Panc1 (cell line): ENCODE data around the gene HS1BP3. TPM values are rescaled to one million over a fixed set of nuclear protein-coding genes. Genes with fewer than 3 reads are reported as not detected.

Experiments
- ATAC-seq: fragments of 200-7000 bp; cut with Tn5 transposase; 2 replicates; pipeline ENCODE4 v1.9.1; 2020; ENCODE audit warnings: mild to moderate bottlenecking, moderate library complexity
- BruUV-seq: library from RNA; stranded (reverse); fragments of 400-500 nt; replicated peaks from 2 replicates; lab custom pipeline; 2021; lab: Mats Ljungman, UMichigan
- CTCF ChIA-PET: fragments of 300-600 bp; sonication (Branson Sonifier 250); formaldehyde crosslinking; loops from one replicate; lab custom pipeline; 2022; ENCODE audit warnings: antibody characterized with exemption; lab: Charles Lee
- POLR2A ChIA-PET: fragments of 300-600 bp; sonication (Branson Sonifier 250); formaldehyde crosslinking; loops from one replicate; lab custom pipeline; 2022; ENCODE audit warnings: antibody characterized with exemption; lab: Charles Lee
- DNase-seq: peaks from one replicate; pipeline ENCODE4 v3.0.0-alpha.2; 2010; ENCODE audit warnings: low read depth, low spot score
- H3K27ac ChIP-seq: 2 replicates; pipeline ENCODE4 v1.5.1; 2011; ENCODE audit warnings: mild to moderate bottlenecking, low read length, inconsistent platforms
- H3K27me3 ChIP-seq: fragments of 200-500 bp; sonication (Bioruptor generic); 2 replicates; pipeline ENCODE4 v1.6.0; 2014; ENCODE audit warnings: low read length, inconsistent platforms; ENCODE audit not compliant: control insufficient read depth, insufficient read depth
- H3K36me3 ChIP-seq: fragments of 200-500 bp; sonication (Bioruptor generic); 2 replicates; pipeline ENCODE4 v1.5.1; 2014; ENCODE audit warnings: inconsistent platforms, mild to moderate bottlenecking, low read length, moderate library complexity; ENCODE audit not compliant: control insufficient read depth, insufficient read depth
- H3K4me1 ChIP-seq: 2 replicates; pipeline ENCODE4 v1.5.1; 2011; ENCODE audit warnings: inconsistent platforms, mild to moderate bottlenecking, low read length, moderate library complexity; ENCODE audit not compliant: control insufficient read depth, insufficient read depth
- H3K4me3 ChIP-seq, 2 experiments: 2 replicates each; pipeline ENCODE4 v1.5.1; 2011 to 2012; ENCODE audit warnings: low read depth in 2 of 2, low read length in 2 of 2, mild to moderate bottlenecking in 2 of 2, inconsistent platforms in 1 of 2, moderate library complexity in 1 of 2
- H3K9me3 ChIP-seq: fragments of 200-500 bp; sonication (Bioruptor generic); 2 replicates; pipeline ENCODE4 v1.5.1; 2014; ENCODE audit warnings: low read depth, mild to moderate bottlenecking, inconsistent platforms, low read length, moderate library complexity; ENCODE audit not compliant: control insufficient read depth, insufficient read depth
- POLR2AphosphoS5 ChIP-seq: IDR thresholded peaks from 2 replicates; pipeline ENCODE4 v1.6.1; 2012; ENCODE audit warnings: mild to moderate bottlenecking, low read depth, low read length, moderate library complexity
- SIN3A ChIP-seq: IDR thresholded peaks from 2 replicates; pipeline ENCODE4 v1.6.1; 2012; ENCODE audit warnings: low read depth, mild to moderate bottlenecking, low read length, moderate library complexity, borderline replicate concordance; ENCODE audit not compliant: insufficient read depth
- TCF7L2 ChIP-seq: IDR thresholded peaks from 2 replicates; pipeline ENCODE4 v1.6.1; 2011; ENCODE audit warnings: mild to moderate bottlenecking, low read depth, low read length, inconsistent platforms
- in situ Hi-C: cut with HindIII; loops from 2 replicates; pipeline ENCODE4 v1.10.0; 2016; ENCODE audit warnings: low sequenced_read_pairs, low pct_unique_long_range_greater_than_20kb
- intact Hi-C: fragments of 100-400 bp; cut with micrococcal nuclease; formaldehyde crosslinking; loops from one replicate; pipeline ENCODE4 v1.10.0; 2022; ENCODE audit not compliant: unreplicated experiment
- total RNA-seq: library from RNA; stranded (reverse); gene quantifications from one replicate; pipeline ENCODE4 v1.2.1, GENCODE V29; 2021; ENCODE audit not compliant: unreplicated experiment
- TF ChIP-seq, protein P1 (sequence below), 2 experiments: IDR thresholded peaks; 2 replicates each; pipeline ENCODE4 v1.6.1; 2011 to 2012; ENCODE audit warnings: low read depth in 2 of 2, control low read depth in 1 of 2, low read length in 1 of 2, mild to moderate bottlenecking in 1 of 2, moderate library complexity in 1 of 2; ENCODE audit not compliant: insufficient read depth in 1 of 2
- TF ChIP-seq, protein P2 (sequence below): fragments of 450-650 bp; IDR thresholded peaks from 2 replicates; pipeline ENCODE4 v1.5.1; 2017; ENCODE audit warnings: mild to moderate bottlenecking

HS1BP3 gene
- total RNA-seq, 1 experiment from 2014 or later, result 46.1 TPM

DNA sequence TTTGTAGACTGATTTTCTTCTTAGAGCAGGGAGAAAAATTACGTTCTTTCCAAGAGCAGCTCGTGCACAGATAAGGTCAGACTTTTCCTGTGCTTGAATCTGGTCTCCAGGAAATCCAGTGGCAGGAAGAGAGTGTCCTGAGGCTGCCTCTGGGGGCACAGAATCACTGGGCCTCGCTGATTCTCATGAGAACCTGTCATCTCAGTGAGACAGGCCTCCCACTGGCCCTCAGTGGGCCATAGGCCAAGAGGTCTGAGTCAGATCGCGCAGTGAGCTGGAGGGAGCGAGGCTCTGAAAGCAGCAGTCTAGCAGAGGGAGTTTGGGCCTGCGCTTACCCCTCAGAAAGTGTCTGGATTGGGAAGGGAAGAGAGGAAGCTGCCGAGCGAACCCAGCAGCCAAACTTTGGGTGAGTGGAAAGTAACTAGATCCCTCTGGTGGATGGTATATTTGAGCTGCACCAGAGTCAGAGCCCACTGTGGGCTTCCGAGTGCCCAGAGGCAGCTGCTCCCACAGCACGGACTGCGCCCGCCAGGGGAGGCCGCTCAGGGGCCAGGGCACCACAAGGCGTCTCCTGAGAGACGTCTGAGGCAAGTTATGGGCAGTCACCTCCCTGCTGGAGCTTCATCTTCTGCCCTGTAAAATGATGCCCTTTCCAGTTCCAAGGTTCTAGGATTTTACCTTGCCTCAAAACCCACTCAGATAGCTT is 24.2 kb upstream of the HS1BP3 start:
- intact Hi-C loops (no loop called here), in situ Hi-C loops (no loop called here)
- Histone ChIP-seq H3K4me3 (no peak overlapping the region), H3K27ac (no peak overlapping the region), H3K36me3 (no peaks in the 10 kb centered on the region), H3K27me3 (no peaks in the 10 kb centered on the region), H3K4me1 (no peaks in the 10 kb centered on the region), H3K9me3 (no peaks in the 10 kb centered on the region)
- ChIA-PET CTCF (interaction anchor here (0.6 to 1.3 kb wide), 3 partner anchors 12 to 22 kb away, joined by 3 to 4 read pairs (median 3); no protein-coding TSS in a partner anchor), POLR2A (interaction anchor here (0.6 kb wide), 1 partner anchor 226 kb away, joined by 18 read pairs; no protein-coding TSS in a partner anchor)
- DNase-seq (no peak), ATAC-seq (peak; percentile 39)
- TF ChIP-seq, protein P1, sequence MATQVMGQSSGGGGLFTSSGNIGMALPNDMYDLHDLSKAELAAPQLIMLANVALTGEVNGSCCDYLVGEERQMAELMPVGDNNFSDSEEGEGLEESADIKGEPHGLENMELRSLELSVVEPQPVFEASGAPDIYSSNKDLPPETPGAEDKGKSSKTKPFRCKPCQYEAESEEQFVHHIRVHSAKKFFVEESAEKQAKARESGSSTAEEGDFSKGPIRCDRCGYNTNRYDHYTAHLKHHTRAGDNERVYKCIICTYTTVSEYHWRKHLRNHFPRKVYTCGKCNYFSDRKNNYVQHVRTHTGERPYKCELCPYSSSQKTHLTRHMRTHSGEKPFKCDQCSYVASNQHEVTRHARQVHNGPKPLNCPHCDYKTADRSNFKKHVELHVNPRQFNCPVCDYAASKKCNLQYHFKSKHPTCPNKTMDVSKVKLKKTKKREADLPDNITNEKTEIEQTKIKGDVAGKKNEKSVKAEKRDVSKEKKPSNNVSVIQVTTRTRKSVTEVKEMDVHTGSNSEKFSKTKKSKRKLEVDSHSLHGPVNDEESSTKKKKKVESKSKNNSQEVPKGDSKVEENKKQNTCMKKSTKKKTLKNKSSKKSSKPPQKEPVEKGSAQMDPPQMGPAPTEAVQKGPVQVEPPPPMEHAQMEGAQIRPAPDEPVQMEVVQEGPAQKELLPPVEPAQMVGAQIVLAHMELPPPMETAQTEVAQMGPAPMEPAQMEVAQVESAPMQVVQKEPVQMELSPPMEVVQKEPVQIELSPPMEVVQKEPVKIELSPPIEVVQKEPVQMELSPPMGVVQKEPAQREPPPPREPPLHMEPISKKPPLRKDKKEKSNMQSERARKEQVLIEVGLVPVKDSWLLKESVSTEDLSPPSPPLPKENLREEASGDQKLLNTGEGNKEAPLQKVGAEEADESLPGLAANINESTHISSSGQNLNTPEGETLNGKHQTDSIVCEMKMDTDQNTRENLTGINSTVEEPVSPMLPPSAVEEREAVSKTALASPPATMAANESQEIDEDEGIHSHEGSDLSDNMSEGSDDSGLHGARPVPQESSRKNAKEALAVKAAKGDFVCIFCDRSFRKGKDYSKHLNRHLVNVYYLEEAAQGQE (IDR thresholded peaks at IDR 0.05; ENCODE audit: insufficient read depth in 1 of 2, low read depth in 2 of 2, low read length in 1 of 2), result no peak
- no peak for TF ChIP-seq POLR2AphosphoS5
- no peak for TF ChIP-seq TCF7L2
- no peak for TF ChIP-seq SIN3A
- TF ChIP-seq, protein P2, sequence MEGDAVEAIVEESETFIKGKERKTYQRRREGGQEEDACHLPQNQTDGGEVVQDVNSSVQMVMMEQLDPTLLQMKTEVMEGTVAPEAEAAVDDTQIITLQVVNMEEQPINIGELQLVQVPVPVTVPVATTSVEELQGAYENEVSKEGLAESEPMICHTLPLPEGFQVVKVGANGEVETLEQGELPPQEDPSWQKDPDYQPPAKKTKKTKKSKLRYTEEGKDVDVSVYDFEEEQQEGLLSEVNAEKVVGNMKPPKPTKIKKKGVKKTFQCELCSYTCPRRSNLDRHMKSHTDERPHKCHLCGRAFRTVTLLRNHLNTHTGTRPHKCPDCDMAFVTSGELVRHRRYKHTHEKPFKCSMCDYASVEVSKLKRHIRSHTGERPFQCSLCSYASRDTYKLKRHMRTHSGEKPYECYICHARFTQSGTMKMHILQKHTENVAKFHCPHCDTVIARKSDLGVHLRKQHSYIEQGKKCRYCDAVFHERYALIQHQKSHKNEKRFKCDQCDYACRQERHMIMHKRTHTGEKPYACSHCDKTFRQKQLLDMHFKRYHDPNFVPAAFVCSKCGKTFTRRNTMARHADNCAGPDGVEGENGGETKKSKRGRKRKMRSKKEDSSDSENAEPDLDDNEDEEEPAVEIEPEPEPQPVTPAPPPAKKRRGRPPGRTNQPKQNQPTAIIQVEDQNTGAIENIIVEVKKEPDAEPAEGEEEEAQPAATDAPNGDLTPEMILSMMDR, result no peak
- BruUV-seq, result no TSS peak

DNA sequence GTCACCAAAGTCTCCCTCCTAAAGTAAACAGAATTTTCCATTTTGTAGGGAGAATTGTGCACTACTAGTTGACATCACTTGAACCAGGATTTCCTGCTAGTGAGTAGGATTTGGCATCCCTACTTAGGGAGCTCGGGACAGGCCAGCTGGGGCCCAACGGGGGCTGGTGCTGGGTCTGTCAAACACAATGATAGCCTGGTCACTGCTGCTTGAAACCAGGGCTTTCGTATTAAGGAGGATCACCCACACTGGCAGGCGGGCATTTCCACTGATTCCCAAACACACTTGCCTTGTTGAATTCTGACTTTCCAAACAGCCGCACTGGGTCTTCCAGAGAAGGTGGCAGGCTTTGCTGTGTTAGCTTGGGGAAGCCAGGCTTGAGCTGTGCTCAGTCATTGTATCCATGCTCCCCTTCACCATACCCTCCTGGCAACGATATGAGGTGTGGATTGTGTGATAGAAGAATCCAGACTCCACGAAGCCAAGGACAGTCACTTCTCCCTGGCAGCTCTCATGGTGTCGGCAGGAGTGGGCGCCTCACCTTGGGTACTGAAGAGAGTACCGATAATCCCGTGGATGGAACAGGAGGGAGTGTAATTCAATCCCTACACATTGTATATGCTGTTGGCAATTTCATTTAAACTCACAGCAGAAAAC is 23.5 kb upstream of the HS1BP3 start:
- intact Hi-C loops, result no loop called here
- POLR2A ChIA-PET, result no interaction called here
- ATAC-seq, result no peak
- in situ Hi-C loops, result no loop called here
- CTCF ChIA-PET, result no interaction called here
- Histone ChIP-seq H3K4me1 (no peaks in the 10 kb centered on the region), H3K36me3 (no peaks in the 10 kb centered on the region), H3K27me3 (no peaks in the 10 kb centered on the region), H3K9me3 (no peaks in the 10 kb centered on the region), H3K27ac (no peak overlapping the region), H3K4me3 (no peak overlapping the region)
- no peak for DNase-seq
- TF ChIP-seq, protein P2, result no peak
- TF ChIP-seq SIN3A, result no peak
- no peak for TF ChIP-seq POLR2AphosphoS5
- TF ChIP-seq, protein P1 (IDR thresholded peaks at IDR 0.05; ENCODE audit: insufficient read depth in 1 of 2, low read depth in 2 of 2, low read length in 1 of 2), result no peak
- no peak for TF ChIP-seq TCF7L2
- no TSS peak for BruUV-seq
